GM23338 (cell line): ENCODE data around the gene HARS2. TPM values are rescaled to one million over a fixed set of nuclear protein-coding genes. Genes with fewer than 3 reads are reported as not detected.
"Not testable (repeated sequence)": the region's sequence is repeated elsewhere in the genome, so short reads cannot be mapped to it uniquely, and the experiment has no call there.

ENCODE experiments used
- ATAC-seq: fragments of 200-7000 bp; cut with Tn5 transposase; 3 replicates; pipeline ENCODE4 v1.9.1; 2020
- DNase-seq: peaks from one replicate; pipeline ENCODE4 v3.0.0-alpha.2; 2015; ENCODE audit warnings: low spot score
- H2AFZ ChIP-seq: fragments of 200-600 bp; sonication (generic); 2 replicates; pipeline ENCODE4 v1.8.0; 2016; ENCODE audit warnings: antibody characterized with exemption, mild to moderate bottlenecking, moderate library complexity
- H3F3A ChIP-seq: fragments of 200-600 bp; sonication (generic); replicated peaks from 2 replicates; pipeline ENCODE4 v1.8.0; 2017; ENCODE audit warnings: antibody characterized with exemption, mixed run types, low read depth
- H3K27ac ChIP-seq: fragments of 200-600 bp; sonication (generic); 2 replicates; pipeline ENCODE4 v1.6.1; 2016; ENCODE audit warnings: low read depth
- H3K27me3 ChIP-seq: fragments of 200-600 bp; sonication (generic); 2 replicates; pipeline ENCODE4 v1.8.0; 2016; ENCODE audit warnings: mild to moderate bottlenecking, mixed run types, moderate library complexity; ENCODE audit not compliant: insufficient read depth
- H3K36me3 ChIP-seq: fragments of 200-600 bp; sonication (generic); 2 replicates; pipeline ENCODE4 v1.8.0; 2016; ENCODE audit warnings: mild to moderate bottlenecking; ENCODE audit not compliant: insufficient read depth
- H3K4me1 ChIP-seq: fragments of 200-600 bp; sonication (generic); 2 replicates; pipeline ENCODE4 v1.8.0; 2016; ENCODE audit warnings: mild to moderate bottlenecking, moderate library complexity; ENCODE audit not compliant: insufficient read depth
- H3K4me2 ChIP-seq: fragments of 200-600 bp; sonication (generic); 2 replicates; pipeline ENCODE4 v1.7.1; 2017; ENCODE audit warnings: mixed run types
- H3K4me3 ChIP-seq: fragments of 200-600 bp; sonication (generic); 2 replicates; pipeline ENCODE4 v1.6.1; 2016; ENCODE audit warnings: mixed run types
- H3K79me2 ChIP-seq: fragments of 200-600 bp; sonication (generic); replicated peaks from 2 replicates; pipeline ENCODE4 v1.8.0; 2017; ENCODE audit warnings: mild to moderate bottlenecking; ENCODE audit not compliant: insufficient read depth
- H3K9me2 ChIP-seq: fragments of 200-600 bp; sonication (generic); 2 replicates; pipeline ENCODE4 v1.8.0; 2017; ENCODE audit not compliant: insufficient read depth
- H4K20me1 ChIP-seq: fragments of 200-600 bp; sonication (generic); replicated peaks from 2 replicates; pipeline ENCODE4 v1.8.0; 2017; ENCODE audit warnings: mild to moderate bottlenecking; ENCODE audit not compliant: insufficient read depth
- H3K27ac Mint-ChIP-seq: 2 replicates; pipeline ENCODE4 v1.8.0; 2020; ENCODE audit warnings: inconsistent platforms, mild to moderate bottlenecking, moderate library complexity, mixed read lengths
- H3K27me3 Mint-ChIP-seq: 3 replicates; pipeline ENCODE4 v1.8.0; 2022; ENCODE audit warnings: low read depth, mild to moderate bottlenecking, moderate library complexity, mixed read lengths, inconsistent platforms; ENCODE audit not compliant: insufficient read depth, poor library complexity
- H3K36me3 Mint-ChIP-seq: 3 replicates; pipeline ENCODE4 v1.8.0; 2021; ENCODE audit warnings: low read depth, mild to moderate bottlenecking, inconsistent platforms, moderate library complexity, mixed read lengths
- H3K4me1 Mint-ChIP-seq: 3 replicates; pipeline ENCODE4 v1.8.0; 2020; ENCODE audit warnings: mild to moderate bottlenecking, inconsistent platforms, mixed read lengths
- H3K4me3 Mint-ChIP-seq: 3 replicates; pipeline ENCODE4 v1.8.0; 2021; ENCODE audit warnings: moderate library complexity, mild to moderate bottlenecking, inconsistent platforms, mixed read lengths
- H3K9me3 Mint-ChIP-seq: 3 replicates; pipeline ENCODE4 v1.8.0; 2020; ENCODE audit warnings: moderate library complexity, mild to moderate bottlenecking, inconsistent platforms, mixed read lengths
- CREB1 ChIP-seq: fragments of 250-450 bp; sonication (Bioruptor Pico); IDR thresholded peaks from 2 replicates; pipeline ENCODE4 v1.5.0; 2020; ENCODE audit warnings: low read depth, mild to moderate bottlenecking, moderate library complexity
- EZH2 ChIP-seq: fragments of 200-600 bp; sonication (generic); IDR thresholded peaks from one replicate; pipeline ENCODE4 v1.8.0; 2017; ENCODE audit warnings: antibody characterized with exemption, mild to moderate bottlenecking, low read depth; ENCODE audit not compliant: unreplicated experiment
- EZH2phosphoT487 ChIP-seq: fragments of 200-600 bp; sonication (generic); IDR thresholded peaks from one replicate; pipeline ENCODE4 v1.8.1; 2018; ENCODE audit warnings: antibody characterized with exemption; ENCODE audit not compliant: unreplicated experiment
- POLR2AphosphoS5 ChIP-seq: IDR thresholded peaks from 2 replicates; pipeline ENCODE4 v1.6.1; 2016; ENCODE audit warnings: antibody characterized with exemption, low read depth
- STAT1 ChIP-seq: IDR thresholded peaks from one replicate; pipeline ENCODE4 v1.6.1; 2016; ENCODE audit warnings: antibody characterized with exemption; ENCODE audit not compliant: unreplicated experiment
- ZNF114 ChIP-seq: fragments of 250-450 bp; sonication (Bioruptor Pico); IDR thresholded peaks from 2 replicates; pipeline ENCODE4 v1.5.0; 2020; ENCODE audit warnings: mild to moderate bottlenecking, moderate library complexity
- ZNF331 ChIP-seq: fragments of 250-450 bp; sonication (Bioruptor Pico); IDR thresholded peaks from 2 replicates; pipeline ENCODE4 v1.5.0; 2020; ENCODE audit warnings: low read depth, mild to moderate bottlenecking, moderate library complexity
- ZNF462 ChIP-seq: fragments of 250-450 bp; sonication (Bioruptor Pico); IDR thresholded peaks from 2 replicates; pipeline ENCODE4 v1.5.0; 2020; ENCODE audit warnings: mild to moderate bottlenecking, moderate library complexity
- polyA plus RNA-seq: library from polyadenylated mRNA; unstranded; fragments of >200 nt; fragmentation: Nextera tagmentation; extraction: Ambion mirVana; gene quantifications from 2 replicates; pipeline ENCODE4 v1.2.1, GENCODE V29; 2016
- total RNA-seq: library from RNA; depleted of rRNA; stranded (reverse); fragments of >200 nt; shearing (Covaris generic); gene quantifications from 2 replicates; pipeline ENCODE4 v1.2.3, GENCODE V29; 2014
- TF ChIP-seq, protein P1 (sequence below): IDR thresholded peaks from one replicate; pipeline ENCODE4 v1.6.1; 2018; ENCODE audit warnings: antibody characterized with exemption; ENCODE audit not compliant: unreplicated experiment
- TF ChIP-seq, protein P2 (sequence below): IDR thresholded peaks from 2 replicates; pipeline ENCODE4 v1.6.1; 2016; ENCODE audit warnings: antibody characterized with exemption

Gene HARS2
- total and polyA plus RNA-seq, 2 experiments from 2014 or later: 14.4 to 21.6 TPM

DNA sequence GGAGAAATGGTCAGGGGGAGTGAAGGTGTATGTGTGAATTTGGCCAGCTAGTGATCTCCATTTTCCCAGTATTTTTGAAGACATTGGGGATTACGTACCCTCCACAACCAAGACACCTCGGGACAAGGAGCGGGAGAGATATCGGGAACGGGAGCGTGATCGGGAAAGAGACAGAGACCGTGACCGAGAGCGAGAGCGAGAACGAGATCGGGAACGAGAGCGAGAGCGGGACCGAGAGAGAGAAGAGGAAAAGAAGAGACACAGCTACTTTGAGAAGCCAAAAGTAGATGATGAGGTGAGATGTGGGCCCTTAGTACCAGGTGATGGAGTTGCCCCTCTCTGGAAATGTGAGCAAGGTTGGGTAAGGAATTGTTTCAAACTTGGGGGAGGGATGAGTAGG, 32.4 kb upstream of the HARS2 start (continued):
- TF ChIP-seq ZNF462 (no peak), POLR2AphosphoS5 (no peak), ZNF114 (CRISPR knock-in tag) (no peak), EZH2 (no peak), ZNF331 (CRISPR knock-in tag) (no peak), STAT1 (no peak), CREB1 (no peak), EZH2phosphoT487 (no peak)
- TF ChIP-seq, protein P1, sequence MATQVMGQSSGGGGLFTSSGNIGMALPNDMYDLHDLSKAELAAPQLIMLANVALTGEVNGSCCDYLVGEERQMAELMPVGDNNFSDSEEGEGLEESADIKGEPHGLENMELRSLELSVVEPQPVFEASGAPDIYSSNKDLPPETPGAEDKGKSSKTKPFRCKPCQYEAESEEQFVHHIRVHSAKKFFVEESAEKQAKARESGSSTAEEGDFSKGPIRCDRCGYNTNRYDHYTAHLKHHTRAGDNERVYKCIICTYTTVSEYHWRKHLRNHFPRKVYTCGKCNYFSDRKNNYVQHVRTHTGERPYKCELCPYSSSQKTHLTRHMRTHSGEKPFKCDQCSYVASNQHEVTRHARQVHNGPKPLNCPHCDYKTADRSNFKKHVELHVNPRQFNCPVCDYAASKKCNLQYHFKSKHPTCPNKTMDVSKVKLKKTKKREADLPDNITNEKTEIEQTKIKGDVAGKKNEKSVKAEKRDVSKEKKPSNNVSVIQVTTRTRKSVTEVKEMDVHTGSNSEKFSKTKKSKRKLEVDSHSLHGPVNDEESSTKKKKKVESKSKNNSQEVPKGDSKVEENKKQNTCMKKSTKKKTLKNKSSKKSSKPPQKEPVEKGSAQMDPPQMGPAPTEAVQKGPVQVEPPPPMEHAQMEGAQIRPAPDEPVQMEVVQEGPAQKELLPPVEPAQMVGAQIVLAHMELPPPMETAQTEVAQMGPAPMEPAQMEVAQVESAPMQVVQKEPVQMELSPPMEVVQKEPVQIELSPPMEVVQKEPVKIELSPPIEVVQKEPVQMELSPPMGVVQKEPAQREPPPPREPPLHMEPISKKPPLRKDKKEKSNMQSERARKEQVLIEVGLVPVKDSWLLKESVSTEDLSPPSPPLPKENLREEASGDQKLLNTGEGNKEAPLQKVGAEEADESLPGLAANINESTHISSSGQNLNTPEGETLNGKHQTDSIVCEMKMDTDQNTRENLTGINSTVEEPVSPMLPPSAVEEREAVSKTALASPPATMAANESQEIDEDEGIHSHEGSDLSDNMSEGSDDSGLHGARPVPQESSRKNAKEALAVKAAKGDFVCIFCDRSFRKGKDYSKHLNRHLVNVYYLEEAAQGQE: no peak
- TF ChIP-seq, protein P2, sequence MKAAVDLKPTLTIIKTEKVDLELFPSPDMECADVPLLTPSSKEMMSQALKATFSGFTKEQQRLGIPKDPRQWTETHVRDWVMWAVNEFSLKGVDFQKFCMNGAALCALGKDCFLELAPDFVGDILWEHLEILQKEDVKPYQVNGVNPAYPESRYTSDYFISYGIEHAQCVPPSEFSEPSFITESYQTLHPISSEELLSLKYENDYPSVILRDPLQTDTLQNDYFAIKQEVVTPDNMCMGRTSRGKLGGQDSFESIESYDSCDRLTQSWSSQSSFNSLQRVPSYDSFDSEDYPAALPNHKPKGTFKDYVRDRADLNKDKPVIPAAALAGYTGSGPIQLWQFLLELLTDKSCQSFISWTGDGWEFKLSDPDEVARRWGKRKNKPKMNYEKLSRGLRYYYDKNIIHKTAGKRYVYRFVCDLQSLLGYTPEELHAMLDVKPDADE: no peak

- peaks cover 68% of the 10 kb centered on the region for H3K36me3 Mint-ChIP-seq
- not testable (repeated sequence) for DNase-seq, H3K4me1 ChIP-seq, H3K27ac Mint-ChIP-seq, H3K4me1 Mint-ChIP-seq, H4K20me1 ChIP-seq, H3K9me3 Mint-ChIP-seq, H3K4me3 Mint-ChIP-seq, H3K4me3 ChIP-seq, H3F3A ChIP-seq, H2AFZ ChIP-seq, H3K27ac ChIP-seq, H3K27me3 ChIP-seq, H3K27me3 Mint-ChIP-seq, H3K79me2 ChIP-seq, H3K9me2 ChIP-seq, ATAC-seq, H3K4me2 ChIP-seq
- H3K36me3 ChIP-seq: peaks cover 40% of the 10 kb centered on the region
Measured at GRCh38 chr5:140660371-140660770, 30.9 kb upstream of the HARS2 start.
